ENCODE results near the gene PDCD11. TPM values are rescaled to one million over a fixed set of nuclear protein-coding genes. Genes with fewer than 3 reads are reported as not detected.
"Not testable (repeated sequence)": the region's sequence is repeated elsewhere in the genome, so short reads cannot be mapped to it uniquely, and the experiment has no call there.

The PDCD11 gene
- total RNA-seq, 2 donors from 2014 or later: 10.7 to 23.0 TPM

DNA sequence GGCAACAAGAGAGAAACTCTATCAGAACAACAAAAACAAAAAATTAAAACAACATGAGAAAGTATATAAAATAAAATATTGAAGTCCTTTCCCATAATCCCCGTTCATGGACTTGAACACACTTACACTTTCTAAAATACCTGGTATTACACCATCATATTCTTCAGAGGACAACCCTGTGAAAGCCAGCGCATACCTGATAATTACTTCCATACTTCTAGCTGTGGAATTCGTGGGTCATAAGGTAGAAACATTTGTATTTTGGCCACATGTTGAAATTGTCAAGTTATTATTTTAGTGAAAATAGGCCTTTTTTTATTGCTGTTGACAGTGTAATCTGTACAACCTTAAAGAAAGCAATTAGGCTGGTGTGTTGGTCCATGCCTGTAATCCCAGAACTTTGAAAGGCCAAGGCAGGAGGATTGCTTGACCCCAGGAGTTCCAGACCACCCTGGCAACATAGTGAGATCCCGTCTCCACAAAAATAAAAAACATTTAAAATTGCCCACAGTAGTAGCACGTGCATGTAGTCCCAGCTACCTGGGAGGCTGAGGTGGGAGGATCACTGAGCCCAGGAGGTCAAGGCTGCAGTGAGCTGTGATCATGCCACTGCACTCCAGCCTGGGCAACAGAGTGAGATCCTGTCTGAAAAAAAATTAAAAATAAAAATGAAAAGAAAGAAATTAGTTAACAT lies 40.4 kb upstream of the PDCD11 start:
- H3K9me3 ChIP-seq: no peaks in the 10 kb centered on the region
- H3K27me3 ChIP-seq (replicated peaks; ENCODE audit: insufficient read depth): no peaks in the 10 kb centered on the region
- H3K4me1 ChIP-seq (ENCODE audit: control insufficient read depth in 1 of 2, low read depth in 2 of 2): no peaks in the 10 kb centered on the region
- H3K4me3 ChIP-seq: no peak overlapping the region
- no peaks in the 10 kb centered on the region for H3K36me3 ChIP-seq
- no peak for DNase-seq (ENCODE audit: low spot score)
- ATAC-seq (ENCODE audit: insufficient number of reproducible peaks, low FRiP score, low read depth): no peak
- no peak overlapping the region for H3K27ac ChIP-seq
- TF ChIP-seq, protein P1, sequence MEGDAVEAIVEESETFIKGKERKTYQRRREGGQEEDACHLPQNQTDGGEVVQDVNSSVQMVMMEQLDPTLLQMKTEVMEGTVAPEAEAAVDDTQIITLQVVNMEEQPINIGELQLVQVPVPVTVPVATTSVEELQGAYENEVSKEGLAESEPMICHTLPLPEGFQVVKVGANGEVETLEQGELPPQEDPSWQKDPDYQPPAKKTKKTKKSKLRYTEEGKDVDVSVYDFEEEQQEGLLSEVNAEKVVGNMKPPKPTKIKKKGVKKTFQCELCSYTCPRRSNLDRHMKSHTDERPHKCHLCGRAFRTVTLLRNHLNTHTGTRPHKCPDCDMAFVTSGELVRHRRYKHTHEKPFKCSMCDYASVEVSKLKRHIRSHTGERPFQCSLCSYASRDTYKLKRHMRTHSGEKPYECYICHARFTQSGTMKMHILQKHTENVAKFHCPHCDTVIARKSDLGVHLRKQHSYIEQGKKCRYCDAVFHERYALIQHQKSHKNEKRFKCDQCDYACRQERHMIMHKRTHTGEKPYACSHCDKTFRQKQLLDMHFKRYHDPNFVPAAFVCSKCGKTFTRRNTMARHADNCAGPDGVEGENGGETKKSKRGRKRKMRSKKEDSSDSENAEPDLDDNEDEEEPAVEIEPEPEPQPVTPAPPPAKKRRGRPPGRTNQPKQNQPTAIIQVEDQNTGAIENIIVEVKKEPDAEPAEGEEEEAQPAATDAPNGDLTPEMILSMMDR (IDR thresholded peaks at IDR 0.05): no peak

DNA sequence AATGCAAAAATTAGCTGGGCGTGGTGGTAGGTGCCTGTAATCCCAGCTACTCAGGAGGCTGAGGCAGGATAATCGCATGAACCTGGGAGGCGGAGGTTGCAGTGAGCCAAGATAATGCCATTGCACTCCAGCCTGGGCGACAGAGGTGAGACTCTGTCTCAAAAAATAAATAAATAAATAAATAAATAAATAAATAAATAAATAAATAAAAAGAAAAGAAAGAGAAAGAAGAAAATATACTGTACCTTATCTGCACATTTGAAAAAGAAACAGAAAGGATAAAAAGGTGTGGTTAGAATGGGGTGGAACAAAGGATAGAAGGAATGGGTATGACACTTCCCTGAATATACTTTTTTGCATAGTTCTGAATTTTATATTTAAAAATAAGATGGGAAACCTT lies 36.9 kb upstream of the PDCD11 start:
- not testable (repeated sequence) for H3K4me3 ChIP-seq; H3K36me3 ChIP-seq; H3K4me1 ChIP-seq (ENCODE audit: control insufficient read depth in 1 of 2, low read depth in 2 of 2); H3K27me3 ChIP-seq (replicated peaks; ENCODE audit: insufficient read depth); DNase-seq (ENCODE audit: low spot score); H3K9me3 ChIP-seq; ATAC-seq (ENCODE audit: insufficient number of reproducible peaks, low FRiP score, low read depth); H3K27ac ChIP-seq

DNA sequence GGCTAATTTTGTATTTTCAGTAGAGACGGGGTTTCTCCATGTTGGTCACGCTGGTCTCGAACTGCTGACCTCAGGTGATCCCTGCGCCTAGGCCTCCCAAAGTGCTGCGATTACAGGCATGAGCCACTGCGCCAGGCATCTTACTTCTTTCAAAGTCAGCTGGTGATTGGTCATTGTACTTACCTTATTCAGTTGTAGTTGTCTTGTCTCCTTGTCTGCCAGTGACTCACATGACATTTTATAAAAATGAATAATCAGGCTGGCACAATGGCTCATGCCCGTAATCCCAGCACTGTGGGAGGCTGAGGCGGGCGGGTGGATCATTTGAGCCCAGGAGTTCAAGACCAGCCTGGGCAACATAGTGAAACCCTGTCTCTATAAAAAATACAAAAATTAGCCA lies 35.6 kb upstream of the PDCD11 start:
- H3K27ac ChIP-seq; H3K4me1 ChIP-seq (ENCODE audit: control insufficient read depth in 1 of 2, low read depth in 2 of 2); H3K9me3 ChIP-seq; H3K27me3 ChIP-seq (replicated peaks; ENCODE audit: insufficient read depth); H3K36me3 ChIP-seq; H3K4me3 ChIP-seq; ATAC-seq (ENCODE audit: insufficient number of reproducible peaks, low FRiP score, low read depth); DNase-seq (ENCODE audit: low spot score): not testable (repeated sequence)

DNA sequence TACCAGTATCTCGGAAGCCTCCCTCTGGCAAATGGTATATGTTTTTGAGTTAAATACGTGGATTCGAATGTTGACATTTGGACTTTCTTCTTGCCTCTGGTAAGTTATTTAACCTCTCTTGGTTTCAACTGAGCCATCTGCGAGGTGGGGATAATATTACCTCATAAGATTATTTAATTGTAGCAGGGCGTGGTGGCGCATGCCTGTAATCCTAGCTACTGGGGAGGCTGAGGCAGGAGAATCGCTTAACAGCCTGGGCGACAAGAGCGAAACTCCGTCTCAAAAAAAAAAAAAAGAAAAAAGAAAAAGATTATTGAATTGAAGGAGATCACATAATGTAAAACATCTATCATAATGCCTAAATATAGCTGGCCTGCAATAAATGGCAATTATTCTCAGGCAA lies 29.0 kb upstream of the PDCD11 start:
- TF ChIP-seq, protein P1 (IDR thresholded peaks at IDR 0.05): no peak
- H3K27ac ChIP-seq: peak overlapping the region; percentile 67 to 80
- H3K27me3 ChIP-seq (replicated peaks; ENCODE audit: insufficient read depth): no peaks in the 10 kb centered on the region
- DNase-seq (ENCODE audit: low spot score) (no peak), ATAC-seq (ENCODE audit: insufficient number of reproducible peaks, low FRiP score, low read depth) (no peak)
- H3K36me3 ChIP-seq: no peaks in the 10 kb centered on the region
- H3K4me3 ChIP-seq: peak overlapping the region; percentile 84
- H3K4me1 ChIP-seq (ENCODE audit: control insufficient read depth in 1 of 2, low read depth in 2 of 2): peaks cover 7 to 8% of the 10 kb centered on the region in 2 donors
- no peaks in the 10 kb centered on the region for H3K9me3 ChIP-seq

DNA sequence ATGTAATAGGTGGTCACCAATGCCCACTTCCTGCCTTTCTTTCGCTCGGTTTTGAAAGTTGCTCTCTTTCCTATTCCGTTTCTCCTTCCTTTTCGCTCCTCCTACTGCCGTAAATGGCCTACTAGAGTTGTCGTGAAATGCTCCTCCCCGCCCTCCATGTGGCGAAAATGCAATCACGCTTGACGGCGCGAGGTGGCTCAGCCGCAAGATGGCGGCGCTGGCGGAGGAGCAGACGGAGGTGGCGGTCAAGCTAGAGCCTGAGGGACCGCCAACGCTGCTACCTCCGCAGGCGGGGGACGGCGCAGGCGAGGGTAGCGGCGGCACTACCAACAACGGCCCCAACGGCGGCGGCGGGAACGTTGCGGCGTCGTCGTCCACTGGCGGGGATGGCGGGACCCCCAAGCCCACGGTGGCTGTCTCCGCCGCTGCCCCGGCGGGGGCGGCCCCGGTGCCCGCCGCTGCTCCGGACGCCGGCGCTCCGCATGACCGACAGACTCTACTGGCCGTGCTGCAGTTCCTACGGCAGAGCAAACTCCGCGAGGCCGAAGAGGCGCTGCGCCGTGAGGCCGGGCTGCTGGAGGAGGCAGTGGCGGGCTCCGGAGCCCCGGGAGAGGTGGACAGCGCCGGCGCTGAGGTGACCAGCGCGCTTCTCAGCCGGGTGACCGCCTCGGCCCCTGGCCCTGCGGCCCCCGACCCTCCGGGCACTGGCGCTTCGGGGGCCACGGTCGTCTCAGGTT lies 28.5 kb upstream of the PDCD11 start, which contains the start of gene TAF5:
TSS of gene TAF5 (plus strand) at position 195 of the 737 bp plus-strand sequence. CDS start at position 209, 14 bp downstream.
- Histone ChIP-seq H3K4me3 (peak within 1 kb of the TSS; percentile 84), H3K36me3 (no peaks in the 10 kb centered on the region), H3K27ac (peak within 1 kb of the TSS; percentile 67 to 80), H3K9me3 (no peaks in the 10 kb centered on the region), H3K27me3 (replicated peaks; ENCODE audit: insufficient read depth) (no peaks in the 10 kb centered on the region), H3K4me1 (ENCODE audit: control insufficient read depth in 1 of 2, low read depth in 2 of 2) (peaks cover 7 to 8% of the 10 kb centered on the region in 2 donors)
- ATAC-seq (ENCODE audit: insufficient number of reproducible peaks, low FRiP score, low read depth) (peak; percentile 81), DNase-seq (ENCODE audit: low spot score) (peak; percentile 76)
- TF ChIP-seq, protein P1 (IDR thresholded peaks at IDR 0.05): no peak

DNA sequence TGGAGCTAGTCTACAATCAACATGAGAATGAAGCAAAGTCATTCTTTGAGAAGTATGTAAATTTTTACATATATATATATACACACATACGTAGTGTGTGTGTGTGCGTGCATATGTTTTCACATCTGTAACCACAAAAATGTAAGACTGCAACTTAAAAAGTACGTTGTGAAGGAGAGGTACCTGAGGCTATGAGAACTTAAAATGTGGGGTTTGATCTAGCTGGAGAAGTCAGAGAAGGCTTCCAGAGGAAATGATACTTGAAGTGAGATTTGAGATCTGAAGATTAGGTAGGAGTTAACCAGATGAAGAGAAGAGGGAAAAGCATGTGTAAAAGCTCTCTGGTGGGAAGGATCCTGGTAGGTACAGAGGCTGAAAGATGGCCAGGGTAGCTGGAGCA lies 22.9 kb upstream of the PDCD11 start:
- peaks cover 9% of the 10 kb centered on the region for H3K36me3 ChIP-seq
- TF ChIP-seq, protein P1 (IDR thresholded peaks at IDR 0.05): no peak
- no peaks in the 10 kb centered on the region for H3K9me3 ChIP-seq
- H3K4me1 ChIP-seq (ENCODE audit: control insufficient read depth in 1 of 2, low read depth in 2 of 2): peaks cover 7 to 8% of the 10 kb centered on the region in 2 donors
- no peak for DNase-seq (ENCODE audit: low spot score)
- H3K27me3 ChIP-seq (replicated peaks; ENCODE audit: insufficient read depth): no peaks in the 10 kb centered on the region
- H3K4me3 ChIP-seq: no peak overlapping the region
- no peak for ATAC-seq (ENCODE audit: insufficient number of reproducible peaks, low FRiP score, low read depth)
- H3K27ac ChIP-seq: no peak overlapping the region

Data from thoracic aorta (tissue), 2 donors.